Epithelial cell of proximal tubule (primary cell): Measurements from ENCODE around the gene PRRX1. TPM values are rescaled to one million over a fixed set of nuclear protein-coding genes. Genes with fewer than 3 reads are reported as not detected.

ENCODE experiments used
- DNase-seq: peaks from one replicate; pipeline ENCODE4 v3.0.0-alpha.2; 2011; ENCODE audit warnings: low read depth
- H3K4me3 ChIP-seq: 2 replicates; pipeline ENCODE4 v1.5.1; 2011; ENCODE audit warnings: low read depth, mild to moderate bottlenecking, low read length
- total RNA-seq: library from RNA; depleted of rRNA; stranded (reverse); fragments of >200 nt; gene quantifications from 2 replicates; pipeline ENCODE4 v1.2.3, GENCODE V29; 2015
- TF ChIP-seq, protein P1 (sequence below): conservative IDR thresholded peaks from 2 replicates; pipeline ENCODE4 v1.5.1; 2012; ENCODE audit warnings: low read depth, mild to moderate bottlenecking, low read length

The PRRX1 gene
- total RNA-seq, 1 donor from 2014 or later, result under 0.01 TPM

GRCh38 chr1:170664828-170665612 lies 1.1 kb downstream of the PRRX1 start:
- no peak for DNase-seq
- peak overlapping the region; percentile 19 for H3K4me3 ChIP-seq

GRCh38 chr1:170665629-170666028 lies 1.7 kb downstream of the PRRX1 start:
- TF ChIP-seq, protein P1, sequence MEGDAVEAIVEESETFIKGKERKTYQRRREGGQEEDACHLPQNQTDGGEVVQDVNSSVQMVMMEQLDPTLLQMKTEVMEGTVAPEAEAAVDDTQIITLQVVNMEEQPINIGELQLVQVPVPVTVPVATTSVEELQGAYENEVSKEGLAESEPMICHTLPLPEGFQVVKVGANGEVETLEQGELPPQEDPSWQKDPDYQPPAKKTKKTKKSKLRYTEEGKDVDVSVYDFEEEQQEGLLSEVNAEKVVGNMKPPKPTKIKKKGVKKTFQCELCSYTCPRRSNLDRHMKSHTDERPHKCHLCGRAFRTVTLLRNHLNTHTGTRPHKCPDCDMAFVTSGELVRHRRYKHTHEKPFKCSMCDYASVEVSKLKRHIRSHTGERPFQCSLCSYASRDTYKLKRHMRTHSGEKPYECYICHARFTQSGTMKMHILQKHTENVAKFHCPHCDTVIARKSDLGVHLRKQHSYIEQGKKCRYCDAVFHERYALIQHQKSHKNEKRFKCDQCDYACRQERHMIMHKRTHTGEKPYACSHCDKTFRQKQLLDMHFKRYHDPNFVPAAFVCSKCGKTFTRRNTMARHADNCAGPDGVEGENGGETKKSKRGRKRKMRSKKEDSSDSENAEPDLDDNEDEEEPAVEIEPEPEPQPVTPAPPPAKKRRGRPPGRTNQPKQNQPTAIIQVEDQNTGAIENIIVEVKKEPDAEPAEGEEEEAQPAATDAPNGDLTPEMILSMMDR, result no peak
- H3K4me3 ChIP-seq, result no peak overlapping the region
- DNase-seq, result no peak

More at GRCh38 chr1:170664828-170665612, 1.1 kb downstream of the PRRX1 start:
- TF ChIP-seq, protein P1, result peak; percentile 15

- no peak overlapping the region for H3K4me3 ChIP-seq
- DNase-seq, result no peak
- TF ChIP-seq, protein P1, result no peak
Measured at GRCh38 chr1:170666541-170667254, 2.8 kb downstream of the PRRX1 start.

- DNase-seq, result no peak
- TF ChIP-seq, protein P1, result no peak
- no peak overlapping the region for H3K4me3 ChIP-seq
Measured at GRCh38 chr1:170668209-170669106, 4.5 kb downstream of the PRRX1 start.

GRCh38 chr1:170669107-170669445 lies 5.1 kb downstream of the PRRX1 start:
- no peak overlapping the region for H3K4me3 ChIP-seq

More at GRCh38 chr1:170669107-170669445, 5.1 kb downstream of the PRRX1 start:
- TF ChIP-seq, protein P1, result no peak
- no peak for DNase-seq
